H1 (cell line): ENCODE results near the gene GPR141.

Experiments used
- BCL11A ChIP-seq, 2 experiments: IDR thresholded peaks; one replicate each; pipeline ENCODE4 v1.6.1; 2011; ENCODE audit warnings: low read depth in 2 of 2, low read length in 2 of 2, mild to moderate bottlenecking in 2 of 2
- BRCA1 ChIP-seq: IDR thresholded peaks from 2 replicates; pipeline ENCODE4 v1.6.1; 2012; ENCODE audit warnings: low read depth, low read length, improper control_type of control experiment
- EZH2 ChIP-seq: fragments of 200-600 bp; sonication (generic); IDR thresholded peaks from 2 replicates; pipeline ENCODE4 v1.7.1; 2012; ENCODE audit warnings: low read depth, mild to moderate bottlenecking, moderate library complexity, low read length, inconsistent platforms; ENCODE audit not compliant: severe bottlenecking
- HDAC2 ChIP-seq, 2 experiments: fragments of 300-600 bp in 1 of 2; sonication (generic) in 1 of 2; IDR thresholded peaks; 2 replicates each; pipeline ENCODE4 v1.6.1; 2011 to 2012; ENCODE audit warnings: low read depth in 2 of 2, low read length in 2 of 2, mild to moderate bottlenecking in 2 of 2, moderate library complexity in 2 of 2, borderline replicate concordance in 1 of 2, inconsistent platforms in 1 of 2
- JUND ChIP-seq: IDR thresholded peaks from 2 replicates; pipeline ENCODE4 v1.6.1; 2011; ENCODE audit warnings: mild to moderate bottlenecking, improper control_type of control experiment, low read length
- POLR2A ChIP-seq, 2 experiments: IDR thresholded peaks; 1 replicate in 1 of 2; 2 replicates in 1 of 2; pipeline ENCODE4 v1.6.1; 2011; ENCODE audit warnings: low read depth in 2 of 2, low read length in 2 of 2, mild to moderate bottlenecking in 2 of 2; ENCODE audit errors: control extremely low read depth in 1 of 2
- POLR2AphosphoS5 ChIP-seq: IDR thresholded peaks from 2 replicates; pipeline ENCODE4 v1.6.1; 2011; ENCODE audit warnings: low read depth, low read length
- YY1 ChIP-seq: IDR thresholded peaks from 2 replicates; pipeline ENCODE4 v1.6.1; 2011; ENCODE audit warnings: low read depth, mild to moderate bottlenecking, low read length
- ZNF274 ChIP-seq: IDR thresholded peaks from 2 replicates; pipeline ENCODE4 v1.7.0; 2012; ENCODE audit warnings: low read length, borderline replicate concordance; ENCODE audit errors: extremely low read depth
- TF ChIP-seq, protein P1 (sequence below), 3 experiments: IDR thresholded peaks; 1 replicate in 2 of 3; 2 replicates in 1 of 3; pipeline versions ENCODE4 v1.5.1 to v1.6.1; 2011; ENCODE audit warnings: low read length in 3 of 3, mild to moderate bottlenecking in 3 of 3, inconsistent platforms in 2 of 3, low read depth in 1 of 3, moderate library complexity in 1 of 3; ENCODE audit not compliant: insufficient read depth in 1 of 3; ENCODE audit errors: control extremely low read depth in 1 of 3

DNA sequence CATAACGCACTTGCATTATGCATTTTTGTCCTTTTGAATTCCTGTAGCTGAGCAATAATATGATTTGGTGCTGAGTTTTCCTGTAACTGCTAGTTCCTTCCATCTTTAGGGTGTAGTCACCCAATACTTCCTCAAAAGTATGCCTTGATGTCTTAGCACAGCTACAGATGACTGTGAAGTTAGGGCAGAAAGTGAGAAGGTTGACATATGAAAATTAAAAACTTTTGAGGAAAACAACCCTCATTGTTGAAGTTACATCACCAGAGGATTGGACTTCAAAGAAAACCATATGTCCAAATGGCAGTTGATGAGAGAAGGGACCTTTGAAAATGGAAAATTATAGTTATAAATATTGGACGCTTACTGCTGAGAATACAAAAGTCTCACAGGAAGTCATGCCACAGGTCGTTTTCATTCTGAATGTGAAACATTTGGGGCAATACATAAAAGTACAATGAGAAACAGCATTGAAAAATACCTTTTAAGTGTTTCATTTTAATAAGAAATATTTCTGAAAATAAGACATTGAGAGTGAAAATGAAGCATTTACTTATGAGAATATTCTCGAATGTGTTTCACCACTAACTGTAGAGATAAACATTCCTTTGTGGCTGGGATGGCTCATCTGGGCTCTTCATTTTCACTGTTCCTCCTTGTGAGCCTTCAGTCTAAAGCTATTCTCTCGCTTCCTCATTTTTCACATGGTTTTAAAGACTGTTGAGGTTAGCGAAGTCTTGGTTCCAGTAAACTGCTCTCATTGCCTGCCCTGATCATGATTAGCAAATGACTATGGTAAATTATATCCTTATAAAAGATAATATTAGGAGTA is 103.4 kb downstream of the GPR141 start:
- TF ChIP-seq, protein P1, sequence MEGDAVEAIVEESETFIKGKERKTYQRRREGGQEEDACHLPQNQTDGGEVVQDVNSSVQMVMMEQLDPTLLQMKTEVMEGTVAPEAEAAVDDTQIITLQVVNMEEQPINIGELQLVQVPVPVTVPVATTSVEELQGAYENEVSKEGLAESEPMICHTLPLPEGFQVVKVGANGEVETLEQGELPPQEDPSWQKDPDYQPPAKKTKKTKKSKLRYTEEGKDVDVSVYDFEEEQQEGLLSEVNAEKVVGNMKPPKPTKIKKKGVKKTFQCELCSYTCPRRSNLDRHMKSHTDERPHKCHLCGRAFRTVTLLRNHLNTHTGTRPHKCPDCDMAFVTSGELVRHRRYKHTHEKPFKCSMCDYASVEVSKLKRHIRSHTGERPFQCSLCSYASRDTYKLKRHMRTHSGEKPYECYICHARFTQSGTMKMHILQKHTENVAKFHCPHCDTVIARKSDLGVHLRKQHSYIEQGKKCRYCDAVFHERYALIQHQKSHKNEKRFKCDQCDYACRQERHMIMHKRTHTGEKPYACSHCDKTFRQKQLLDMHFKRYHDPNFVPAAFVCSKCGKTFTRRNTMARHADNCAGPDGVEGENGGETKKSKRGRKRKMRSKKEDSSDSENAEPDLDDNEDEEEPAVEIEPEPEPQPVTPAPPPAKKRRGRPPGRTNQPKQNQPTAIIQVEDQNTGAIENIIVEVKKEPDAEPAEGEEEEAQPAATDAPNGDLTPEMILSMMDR (IDR thresholded peaks at IDR 0.05; ENCODE audit: control extremely low read depth in 1 of 3, insufficient read depth in 1 of 3, low read depth in 1 of 3, low read length in 3 of 3), result no peak
- TF ChIP-seq JUND (no peak), BCL11A (IDR thresholded peaks at IDR 0.05; ENCODE audit: low read depth in 2 of 2, low read length in 2 of 2) (no peak), POLR2AphosphoS5 (no peak), ZNF274 (no peak), HDAC2 (IDR thresholded peaks at IDR 0.05; ENCODE audit: borderline replicate concordance in 1 of 2, low read depth in 2 of 2, low read length in 2 of 2) (no peak), BRCA1 (no peak), POLR2A (IDR thresholded peaks at IDR 0.05; ENCODE audit: control extremely low read depth in 1 of 2, low read depth in 2 of 2, low read length in 2 of 2) (no peak), EZH2 (no peak), YY1 (no peak)
